ENCODE results near the gene RICTOR. TPM values are rescaled to one million over a fixed set of nuclear protein-coding genes. Genes with fewer than 3 reads are reported as not detected.

Gene RICTOR
- total RNA-seq, 1 experiment from 2014 or later, result 21.7 TPM

DNA sequence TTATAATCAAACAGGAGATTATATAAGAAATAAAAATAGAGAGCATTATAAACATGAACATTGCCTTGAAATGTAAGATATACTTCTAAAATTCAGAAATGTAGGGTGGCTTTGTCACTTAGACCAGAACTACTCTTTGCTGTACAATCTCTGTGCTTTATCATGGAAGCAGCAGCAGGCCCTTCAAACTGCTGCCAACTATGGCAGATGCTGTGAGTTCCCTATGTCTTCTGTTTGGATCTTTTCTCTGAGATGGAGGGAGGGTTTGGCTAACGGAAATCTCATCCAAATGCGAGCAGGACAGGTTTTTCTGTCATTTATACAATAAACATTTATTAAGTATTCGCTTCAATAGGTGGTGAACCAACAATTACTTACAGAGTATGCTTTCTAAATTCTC lies 34.8 kb upstream of the RICTOR start:
- H3K9me2 ChIP-seq (ENCODE audit: insufficient read depth), result no peaks in the 10 kb centered on the region
- H3K9me3 ChIP-seq (ENCODE audit: control insufficient read depth in 1 of 2, insufficient read depth in 1 of 2, low read depth in 1 of 2, low read length in 2 of 2), result no peaks in the 10 kb centered on the region
- ChIA-PET POLR2A (no interaction called here), CTCF (no interaction called here), RAD21 (ENCODE audit: low non-redundant PET in 1 of 2, low total read pairs in 2 of 2, uncharacterized antibody in 2 of 2, unreplicated experiment in 2 of 2) (no interaction called here)
- no peak overlapping the region for H3K27ac ChIP-seq (ENCODE audit: low read depth, low read length)
- H2AFZ ChIP-seq (ENCODE audit: low read depth, low read length, poor library complexity, severe bottlenecking), result peak overlapping the region; percentile 35
- intact Hi-C loops (cut with micrococcal nuclease), result no loop called here
- H3K4me3 ChIP-seq (replicated peaks in 1 of 2; ENCODE audit: low read depth in 1 of 2, low read length in 2 of 2), result no peak overlapping the region
- H3K79me2 ChIP-seq (ENCODE audit: insufficient read depth, low read length), result no peaks in the 10 kb centered on the region
- no peak overlapping the region for H3K4me2 ChIP-seq (ENCODE audit: low read length)
- H3K9ac ChIP-seq (ENCODE audit: low read length), result no peak overlapping the region
- H3K36me3 ChIP-seq (ENCODE audit: control insufficient read depth in 1 of 2, insufficient read depth in 2 of 2, low read length in 2 of 2), result no peaks in the 10 kb centered on the region
- no TSS peak for BruUV-seq (replicated peaks)
- no peaks in the 10 kb centered on the region; a peak in 1 of 4 replicates for H3K4me1 ChIP-seq (ENCODE audit: control insufficient read depth in 1 of 2, insufficient read depth in 2 of 2, low read length in 2 of 2)
- ATAC-seq (no peak), DNase-seq (ENCODE audit: low read depth, low spot score) (no peak)
- TF ChIP-seq YY1 (IDR thresholded peaks at IDR 0.05; ENCODE audit: extremely low read depth, insufficient replicate concordance, low read depth, low read length) (no peak), SIN3A (IDR thresholded peaks at IDR 0.05; ENCODE audit: low read depth) (no peak), EGR1 (IDR thresholded peaks at IDR 0.05; ENCODE audit: low read depth) (no peak), EZH2phosphoT487 (IDR thresholded peaks at IDR 0.05; ENCODE audit: borderline replicate concordance) (no peak)
- TF ChIP-seq, protein P1, sequence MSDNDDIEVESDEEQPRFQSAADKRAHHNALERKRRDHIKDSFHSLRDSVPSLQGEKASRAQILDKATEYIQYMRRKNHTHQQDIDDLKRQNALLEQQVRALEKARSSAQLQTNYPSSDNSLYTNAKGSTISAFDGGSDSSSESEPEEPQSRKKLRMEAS (IDR thresholded peaks at IDR 0.05), result no peak
- no peaks in the 10 kb centered on the region for H4K20me1 ChIP-seq (ENCODE audit: insufficient read depth)
- H3K27me3 ChIP-seq (ENCODE audit: insufficient read depth, low read length), result no peaks in the 10 kb centered on the region

DNA sequence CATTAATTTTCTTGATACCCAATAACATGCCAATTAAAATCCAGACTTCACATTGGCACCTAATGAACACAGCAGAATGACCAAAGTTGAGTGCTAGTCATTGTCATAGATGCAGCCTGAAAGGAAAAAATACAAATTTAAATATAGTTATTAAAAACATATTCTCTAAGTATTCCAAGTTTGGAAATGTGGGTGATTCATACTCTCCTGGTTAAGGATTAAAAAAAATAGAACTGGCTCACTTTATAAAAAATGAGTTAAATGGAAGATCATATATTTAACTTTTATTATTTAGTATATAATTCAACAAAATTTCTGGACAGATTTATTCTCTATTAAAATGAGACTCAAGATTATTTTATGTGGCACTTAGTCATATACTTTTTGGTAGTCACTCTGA lies 33.2 kb upstream of the RICTOR start:
- no peaks in the 10 kb centered on the region for H4K20me1 ChIP-seq (ENCODE audit: insufficient read depth)
- ATAC-seq (no peak), DNase-seq (ENCODE audit: low read depth, low spot score) (no peak)
- intact Hi-C loops (cut with micrococcal nuclease), result no loop called here
- H3K27me3 ChIP-seq (ENCODE audit: insufficient read depth, low read length), result no peaks in the 10 kb centered on the region
- H3K9ac ChIP-seq (ENCODE audit: low read length), result no peak overlapping the region
- no TSS peak for BruUV-seq (replicated peaks)
- ChIA-PET RAD21 (ENCODE audit: low non-redundant PET in 1 of 2, low total read pairs in 2 of 2, uncharacterized antibody in 2 of 2, unreplicated experiment in 2 of 2) (no interaction called here), POLR2A (no interaction called here), CTCF (no interaction called here)
- H3K9me2 ChIP-seq (ENCODE audit: insufficient read depth), result no peaks in the 10 kb centered on the region
- no peak overlapping the region for H3K4me3 ChIP-seq (replicated peaks in 1 of 2; ENCODE audit: low read depth in 1 of 2, low read length in 2 of 2)
- H2AFZ ChIP-seq (ENCODE audit: low read depth, low read length, poor library complexity, severe bottlenecking), result peak overlapping the region; percentile 30
- no peaks in the 10 kb centered on the region for H3K9me3 ChIP-seq (ENCODE audit: control insufficient read depth in 1 of 2, insufficient read depth in 1 of 2, low read depth in 1 of 2, low read length in 2 of 2)
- peaks cover 0 to 7% of the 10 kb centered on the region in 2 experiments; a peak in 2 of 4 replicates for H3K4me1 ChIP-seq (ENCODE audit: control insufficient read depth in 1 of 2, insufficient read depth in 2 of 2, low read length in 2 of 2)
- H3K27ac ChIP-seq (ENCODE audit: low read depth, low read length), result no peak overlapping the region
- no peaks in the 10 kb centered on the region for H3K79me2 ChIP-seq (ENCODE audit: insufficient read depth, low read length)
- H3K36me3 ChIP-seq (ENCODE audit: control insufficient read depth in 1 of 2, insufficient read depth in 2 of 2, low read length in 2 of 2), result no peaks in the 10 kb centered on the region
- H3K4me2 ChIP-seq (ENCODE audit: low read length), result no peak overlapping the region
- no peak for TF ChIP-seq ZFX (IDR thresholded peaks at IDR 0.05)
- TF ChIP-seq ELF1 (IDR thresholded peaks at IDR 0.05; ENCODE audit: borderline replicate concordance, low read depth), result no peak
- TF ChIP-seq EZH2 (IDR thresholded peaks at IDR 0.05), result no peak
- no peak for TF ChIP-seq SRF (IDR thresholded peaks at IDR 0.05; ENCODE audit: low read depth)
- no peak for TF ChIP-seq EGR1 (IDR thresholded peaks at IDR 0.05; ENCODE audit: low read depth)
- no peak for TF ChIP-seq YY1 (IDR thresholded peaks at IDR 0.05; ENCODE audit: extremely low read depth, insufficient replicate concordance, low read depth, low read length)
- TF ChIP-seq TCF7L2 (IDR thresholded peaks at IDR 0.05; ENCODE audit: borderline replicate concordance, extremely low read depth, insufficient read depth, insufficient read length), result no peak
- TF ChIP-seq, protein P2, sequence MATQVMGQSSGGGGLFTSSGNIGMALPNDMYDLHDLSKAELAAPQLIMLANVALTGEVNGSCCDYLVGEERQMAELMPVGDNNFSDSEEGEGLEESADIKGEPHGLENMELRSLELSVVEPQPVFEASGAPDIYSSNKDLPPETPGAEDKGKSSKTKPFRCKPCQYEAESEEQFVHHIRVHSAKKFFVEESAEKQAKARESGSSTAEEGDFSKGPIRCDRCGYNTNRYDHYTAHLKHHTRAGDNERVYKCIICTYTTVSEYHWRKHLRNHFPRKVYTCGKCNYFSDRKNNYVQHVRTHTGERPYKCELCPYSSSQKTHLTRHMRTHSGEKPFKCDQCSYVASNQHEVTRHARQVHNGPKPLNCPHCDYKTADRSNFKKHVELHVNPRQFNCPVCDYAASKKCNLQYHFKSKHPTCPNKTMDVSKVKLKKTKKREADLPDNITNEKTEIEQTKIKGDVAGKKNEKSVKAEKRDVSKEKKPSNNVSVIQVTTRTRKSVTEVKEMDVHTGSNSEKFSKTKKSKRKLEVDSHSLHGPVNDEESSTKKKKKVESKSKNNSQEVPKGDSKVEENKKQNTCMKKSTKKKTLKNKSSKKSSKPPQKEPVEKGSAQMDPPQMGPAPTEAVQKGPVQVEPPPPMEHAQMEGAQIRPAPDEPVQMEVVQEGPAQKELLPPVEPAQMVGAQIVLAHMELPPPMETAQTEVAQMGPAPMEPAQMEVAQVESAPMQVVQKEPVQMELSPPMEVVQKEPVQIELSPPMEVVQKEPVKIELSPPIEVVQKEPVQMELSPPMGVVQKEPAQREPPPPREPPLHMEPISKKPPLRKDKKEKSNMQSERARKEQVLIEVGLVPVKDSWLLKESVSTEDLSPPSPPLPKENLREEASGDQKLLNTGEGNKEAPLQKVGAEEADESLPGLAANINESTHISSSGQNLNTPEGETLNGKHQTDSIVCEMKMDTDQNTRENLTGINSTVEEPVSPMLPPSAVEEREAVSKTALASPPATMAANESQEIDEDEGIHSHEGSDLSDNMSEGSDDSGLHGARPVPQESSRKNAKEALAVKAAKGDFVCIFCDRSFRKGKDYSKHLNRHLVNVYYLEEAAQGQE (IDR thresholded peaks at IDR 0.05; ENCODE audit: low read depth), result no peak
- TF ChIP-seq EZH2phosphoT487 (IDR thresholded peaks at IDR 0.05; ENCODE audit: borderline replicate concordance), result no peak
- TF ChIP-seq SIN3A (IDR thresholded peaks at IDR 0.05; ENCODE audit: low read depth), result no peak
- TF ChIP-seq FOSL1 (IDR thresholded peaks at IDR 0.05; ENCODE audit: low read depth), result no peak
- no peak for TF ChIP-seq SP1 (IDR thresholded peaks at IDR 0.05; ENCODE audit: low read depth)
- no peak for TF ChIP-seq CBX3 (IDR thresholded peaks at IDR 0.05; ENCODE audit: low read depth)
